Parathyroid adenoma (tissue), 2 donors: ENCODE results near the gene ITPR3.

Experiments
- H2AFZ ChIP-seq: fragments of 300-600 bp; sonication (generic); one replicate; pipeline ENCODE4 v1.7.0; 2017; ENCODE audit warnings: antibody characterized with exemption, mild to moderate bottlenecking
- H3K27ac ChIP-seq: fragments of 300-600 bp; sonication (generic); one replicate; pipeline ENCODE4 v1.7.0; 2017
- H3K27me3 ChIP-seq: fragments of 300-600 bp; sonication (generic); one replicate; pipeline ENCODE4 v1.7.0; 2017; ENCODE audit warnings: low read length; ENCODE audit not compliant: control insufficient read depth, insufficient read depth
- H3K36me3 ChIP-seq: fragments of 300-600 bp; sonication (generic); one replicate; pipeline ENCODE4 v1.7.0; 2017; ENCODE audit warnings: low read length; ENCODE audit not compliant: control insufficient read depth, insufficient read depth
- H3K4me1 ChIP-seq: fragments of 300-600 bp; sonication (generic); one replicate; pipeline ENCODE4 v1.7.0; 2017; ENCODE audit warnings: control low read depth
- H3K4me2 ChIP-seq: fragments of 300-600 bp; sonication (generic); one replicate; pipeline ENCODE4 v1.7.0; 2017; ENCODE audit warnings: low read length
- H3K4me3 ChIP-seq: fragments of 300-600 bp; sonication (generic); one replicate; pipeline ENCODE4 v1.7.0; 2017; ENCODE audit warnings: low read depth, low read length
- H3K79me2 ChIP-seq: fragments of 300-600 bp; sonication (generic); one replicate; pipeline ENCODE4 v1.7.0; 2017; ENCODE audit warnings: control low read depth
- H3K9ac ChIP-seq: fragments of 300-600 bp; sonication (generic); one replicate; pipeline ENCODE4 v1.7.0; 2017; ENCODE audit warnings: mild to moderate bottlenecking
- H3K9me3 ChIP-seq: fragments of 300-600 bp; sonication (generic); one replicate; pipeline ENCODE4 v1.7.0; 2017; ENCODE audit warnings: low read length; ENCODE audit not compliant: control insufficient read depth
- CTCF ChIP-seq: fragments of 300-600 bp; sonication (generic); IDR thresholded peaks from one replicate; pipeline ENCODE4 v1.7.0; 2017; ENCODE audit warnings: antibody characterized with exemption, mild to moderate bottlenecking
- donor health status: primary hyperparathyroidism.

ITPR3 gene

GRCh38 chr6:33577106-33577535 lies 44.0 kb upstream of the ITPR3 start:
- Histone ChIP-seq H3K36me3 (no peaks in the 10 kb centered on the region), H3K27ac (peak overlapping the region; percentile 3)

GRCh38 chr6:33577718-33578117 lies 43.4 kb upstream of the ITPR3 start:
- Histone ChIP-seq H3K79me2 (peaks cover 6% of the 10 kb centered on the region), H2AFZ (no peak overlapping the region), H3K9me3 (no peaks in the 10 kb centered on the region), H3K9ac (no peak overlapping the region), H3K27me3 (no peaks in the 10 kb centered on the region), H3K4me2 (no peak overlapping the region), H3K4me3 (no peak overlapping the region), H3K4me1 (peaks cover 4% of the 10 kb centered on the region), H3K27ac (peak overlapping the region; percentile 3), H3K36me3 (no peaks in the 10 kb centered on the region)
- no peak for TF ChIP-seq CTCF

More at GRCh38 chr6:33577106-33577535, 44.0 kb upstream of the ITPR3 start:
- Histone ChIP-seq H3K9ac (no peak overlapping the region), H3K27me3 (no peaks in the 10 kb centered on the region), H3K4me1 (peaks cover 4% of the 10 kb centered on the region), H3K79me2 (peaks cover 6% of the 10 kb centered on the region), H3K9me3 (no peaks in the 10 kb centered on the region), H2AFZ (no peak overlapping the region), H3K4me2 (no peak overlapping the region), H3K4me3 (no peak overlapping the region)
- TF ChIP-seq CTCF: no peak

GRCh38 chr6:33578164-33578563 lies 43.0 kb upstream of the ITPR3 start:
- H3K79me2 ChIP-seq: peaks cover 6% of the 10 kb centered on the region
- H3K27ac ChIP-seq: no peak overlapping the region
- no peaks in the 10 kb centered on the region for H3K36me3 ChIP-seq
- peaks cover 4% of the 10 kb centered on the region for H3K4me1 ChIP-seq
- H3K4me2 ChIP-seq: peak overlapping the region; percentile 37
- TF ChIP-seq CTCF: no peak
- no peaks in the 10 kb centered on the region for H3K9me3 ChIP-seq
- no peak overlapping the region for H3K9ac ChIP-seq
- H3K27me3 ChIP-seq: no peaks in the 10 kb centered on the region
- no peak overlapping the region for H3K4me3 ChIP-seq
- no peak overlapping the region for H2AFZ ChIP-seq

GRCh38 chr6:33578588-33579011 lies 42.5 kb upstream of the ITPR3 start:
- Histone ChIP-seq H3K27ac (no peak overlapping the region), H3K9ac (no peak overlapping the region), H2AFZ (no peak overlapping the region), H3K36me3 (no peaks in the 10 kb centered on the region), H3K4me1 (peaks cover 4% of the 10 kb centered on the region), H3K4me3 (peak overlapping the region; percentile 94), H3K27me3 (no peaks in the 10 kb centered on the region), H3K4me2 (peak overlapping the region; percentile 37), H3K79me2 (peaks cover 6% of the 10 kb centered on the region), H3K9me3 (no peaks in the 10 kb centered on the region)
- TF ChIP-seq CTCF: no peak
